ENCODE results near the gene OR4D5. TPM values are rescaled to one million over a fixed set of nuclear protein-coding genes. Genes with fewer than 3 reads are reported as not detected.

OR4D5 gene
- polyA plus RNA-seq, 1 of the 3 experiments (the other 2 are of a cell fraction), result not detected

DNA sequence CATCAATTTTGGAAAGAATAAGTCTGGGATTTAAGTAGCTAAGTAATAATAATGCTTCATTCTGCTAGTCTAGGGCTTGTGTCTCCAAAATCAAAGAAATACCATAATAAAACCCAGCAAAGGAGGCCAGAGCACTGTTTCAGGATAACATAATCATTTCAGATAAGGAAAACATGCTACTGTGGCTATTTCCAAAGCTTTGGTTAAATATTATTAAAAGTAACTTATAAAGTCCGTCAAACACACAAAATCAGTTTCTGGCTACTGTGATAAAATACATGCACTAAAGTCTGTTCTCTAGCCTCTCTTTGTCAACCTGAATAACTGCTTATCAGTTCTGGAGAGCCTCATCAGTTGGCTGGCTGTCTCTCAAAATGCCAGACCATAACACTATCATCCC is 5.7 kb downstream of the OR4D5 start (continued):
- TF ChIP-seq NFIC (IDR thresholded peaks at IDR 0.05; ENCODE audit: borderline replicate concordance) (no peak), JUND (IDR thresholded peaks at IDR 0.05) (no peak), ZBTB33 (IDR thresholded peaks at IDR 0.05; ENCODE audit: borderline replicate concordance, low read depth) (no peak), GATA2 (CRISPR knock-in tag; IDR thresholded peaks at IDR 0.05) (no peak)
- TF ChIP-seq, protein P1, sequence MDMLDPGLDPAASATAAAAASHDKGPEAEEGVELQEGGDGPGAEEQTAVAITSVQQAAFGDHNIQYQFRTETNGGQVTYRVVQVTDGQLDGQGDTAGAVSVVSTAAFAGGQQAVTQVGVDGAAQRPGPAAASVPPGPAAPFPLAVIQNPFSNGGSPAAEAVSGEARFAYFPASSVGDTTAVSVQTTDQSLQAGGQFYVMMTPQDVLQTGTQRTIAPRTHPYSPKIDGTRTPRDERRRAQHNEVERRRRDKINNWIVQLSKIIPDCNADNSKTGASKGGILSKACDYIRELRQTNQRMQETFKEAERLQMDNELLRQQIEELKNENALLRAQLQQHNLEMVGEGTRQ (IDR thresholded peaks at IDR 0.05; ENCODE audit: borderline replicate concordance, low read depth, low read length), result no peak

- Histone ChIP-seq H4K20me1 (ENCODE audit: insufficient read depth) (no peaks in the 10 kb centered on the region), H3K27me3 (ENCODE audit: insufficient read depth) (no peaks in the 10 kb centered on the region), H3K27ac (ENCODE audit: low read depth in 2 of 2, low read length in 1 of 2) (no peak overlapping the region), H3K9me3 (no peaks in the 10 kb centered on the region), H3K36me3 (replicated peaks in 1 of 2; ENCODE audit: control insufficient read depth in 1 of 2, insufficient read depth in 2 of 2, low read length in 1 of 2) (no peaks in the 10 kb centered on the region), H3K9me2 (no peaks in the 10 kb centered on the region), H3K9ac (no peak overlapping the region), H3K79me2 (ENCODE audit: insufficient read depth) (no peaks in the 10 kb centered on the region), H3K4me2 (no peak overlapping the region), H3F3A (replicated peaks; ENCODE audit: insufficient read depth) (no peaks in the 10 kb centered on the region), H3K4me3 (ENCODE audit: low read depth in 2 of 2, low read length in 1 of 2) (no peak overlapping the region), H2AFZ (ENCODE audit: low read depth) (no peak overlapping the region), H3K4me1 (ENCODE audit: control insufficient read depth in 1 of 2, insufficient read depth in 2 of 2, low read depth in 1 of 2, low read length in 1 of 2) (no peaks in the 10 kb centered on the region)
- TF ChIP-seq EZH2phosphoT487 (IDR thresholded peaks at IDR 0.05; ENCODE audit: borderline replicate concordance, low read depth) (no peak), MEF2A (IDR thresholded peaks at IDR 0.05; ENCODE audit: borderline replicate concordance, low read depth) (no peak), ZBTB33 (IDR thresholded peaks at IDR 0.05; ENCODE audit: borderline replicate concordance, low read depth) (no peak), NFIC (IDR thresholded peaks at IDR 0.05; ENCODE audit: borderline replicate concordance) (no peak), FOXM1 (IDR thresholded peaks at IDR 0.05; ENCODE audit: low read depth) (no peak), SMC3 (IDR thresholded peaks at IDR 0.05; ENCODE audit: low read depth, low read length) (no peak), RCOR1 (IDR thresholded peaks at IDR 0.05; ENCODE audit: low read length) (no peak), TCF12 (IDR thresholded peaks at IDR 0.05) (no peak), MXI1 (IDR thresholded peaks at IDR 0.05; ENCODE audit: low read depth, low read length) (no peak), RXRA (IDR thresholded peaks at IDR 0.05; ENCODE audit: borderline replicate concordance, low read depth) (no peak), TAF1 (IDR thresholded peaks at IDR 0.05; ENCODE audit: borderline replicate concordance, low read depth, low read length) (no peak)
- TF ChIP-seq, protein P2, sequence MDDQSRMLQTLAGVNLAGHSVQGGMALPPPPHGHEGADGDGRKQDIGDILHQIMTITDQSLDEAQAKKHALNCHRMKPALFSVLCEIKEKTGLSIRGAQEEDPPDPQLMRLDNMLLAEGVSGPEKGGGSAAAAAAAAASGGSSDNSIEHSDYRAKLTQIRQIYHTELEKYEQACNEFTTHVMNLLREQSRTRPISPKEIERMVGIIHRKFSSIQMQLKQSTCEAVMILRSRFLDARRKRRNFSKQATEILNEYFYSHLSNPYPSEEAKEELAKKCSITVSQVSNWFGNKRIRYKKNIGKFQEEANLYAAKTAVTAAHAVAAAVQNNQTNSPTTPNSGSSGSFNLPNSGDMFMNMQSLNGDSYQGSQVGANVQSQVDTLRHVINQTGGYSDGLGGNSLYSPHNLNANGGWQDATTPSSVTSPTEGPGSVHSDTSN (IDR thresholded peaks at IDR 0.05), result no peak
- TF ChIP-seq, protein P3, sequence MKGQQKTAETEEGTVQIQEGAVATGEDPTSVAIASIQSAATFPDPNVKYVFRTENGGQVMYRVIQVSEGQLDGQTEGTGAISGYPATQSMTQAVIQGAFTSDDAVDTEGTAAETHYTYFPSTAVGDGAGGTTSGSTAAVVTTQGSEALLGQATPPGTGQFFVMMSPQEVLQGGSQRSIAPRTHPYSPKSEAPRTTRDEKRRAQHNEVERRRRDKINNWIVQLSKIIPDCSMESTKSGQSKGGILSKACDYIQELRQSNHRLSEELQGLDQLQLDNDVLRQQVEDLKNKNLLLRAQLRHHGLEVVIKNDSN (IDR thresholded peaks at IDR 0.05; ENCODE audit: borderline replicate concordance, low read depth), result no peak
- CTCF ChIA-PET, result interaction anchor here (0.9 kb wide), 1 partner anchor 14 kb away, joined by 3 read pairs; no protein-coding TSS in a partner anchor
- no peak for DNase-seq
- POLR2A ChIA-PET, result no interaction called here
These were observed 17.3 kb downstream of the OR4D5 start for GRCh38 chr11:123956752-123957151.

Data from SK-N-SH (cell line).